Ovary (tissue), 9 donors: Measurements from ENCODE around the gene SIL1. TPM values are rescaled to one million over a fixed set of nuclear protein-coding genes. Genes with fewer than 3 reads are reported as not detected.

Experiments used
- DNase-seq, 5 donors: peaks; one replicate each; pipeline ENCODE4 v3.0.0-alpha.2; 2019 to 2020
- H3K27ac ChIP-seq, 2 donors: fragments of 200-600 bp; one replicate each; pipeline versions ENCODE4 v1.5.1 to v1.8.0; 2019 to 2022
- H3K27me3 ChIP-seq: fragments of 200-600 bp; one replicate; pipeline ENCODE4 v1.8.0; 2022
- H3K36me3 ChIP-seq: fragments of 200-600 bp; sonication (generic); one replicate; pipeline ENCODE4 v1.5.1; 2019
- H3K4me1 ChIP-seq: one replicate; pipeline ENCODE4 v1.8.1; 2013; ENCODE audit warnings: mild to moderate bottlenecking, moderate library complexity; ENCODE audit not compliant: insufficient read depth
- H3K4me3 ChIP-seq: fragments of 200-600 bp; sonication (generic); one replicate; pipeline ENCODE4 v1.5.1; 2017
- H3K9me3 ChIP-seq, 2 donors: fragments of 200-600 bp in 1 of 2; sonication (generic) in 1 of 2; one replicate each; pipeline versions ENCODE4 v1.5.1 to v1.8.1; 2013 to 2019; ENCODE audit warnings: mild to moderate bottlenecking in 1 of 2, moderate library complexity in 1 of 2
- EP300 ChIP-seq: sonication (generic); formaldehyde crosslinking; IDR thresholded peaks from one replicate; pipeline ENCODE4 v1.6.1; 2017; ENCODE audit warnings: antibody characterized with exemption
- POLR2A ChIP-seq: fragments of 450-650 bp; IDR thresholded peaks from one replicate; pipeline ENCODE4 v1.6.1; 2017; ENCODE audit warnings: antibody characterized with exemption, mild to moderate bottlenecking, moderate library complexity
- WGBS, 3 donors: extraction: QIAGEN DNeasy Blood & Tissue Kit in 1 of 3; methylation state at CpG; one replicate each; pipeline versions ENCODE4 v1.1.5 to v1.1.7; 2013 to 2017; 5-methylcytosine and 5-hydroxymethylcytosine counted together
- intact Hi-C, 4 donors: fragments of 100-400 bp; cut with DNase I; formaldehyde crosslinking; loops; one replicate each; pipeline versions ENCODE4 v1.11.0 to v1.15.1; 2022 to 2023
- polyA plus RNA-seq, 2 donors: library from polyadenylated mRNA; stranded (reverse); fragments of 200-250 nt in 1 of 2; fragments of 350-450 nt in 1 of 2; fragmentation: Illumina TruSeq in 1 of 2; extraction: RNeasy Lipid Tissue Mini Kit (QIAGEN cat#74804) in 1 of 2; gene quantifications; one replicate each; pipeline ENCODE4 v1.2.3, GENCODE V29; 2013 to 2014
- total RNA-seq, 7 donors: library from RNA; depleted of rRNA in 2 of 7; stranded (reverse); fragments of >200 nt in 2 of 7; fragmentation: NEBNext Ultra II Directional in 3 of 7; extraction: Animal tissue kit (Norgen Biotek cat#: 25700) in 3 of 7; gene quantifications; one replicate each; pipeline versions ENCODE4 v1.1.0 to v1.2.4, GENCODE V29; 2016 to 2023
- TF ChIP-seq, protein P1 (sequence below), 3 donors: fragments of 450-650 bp in 2 of 3; fragments of 200-600 bp in 1 of 3; IDR thresholded peaks; one replicate each; pipeline versions ENCODE4 v1.5.1 to v1.8.0; 2016 to 2022; ENCODE audit warnings: antibody characterized with exemption in 3 of 3, mild to moderate bottlenecking in 1 of 3
- donor health status: DM: no; HTN: no; CAD: no; lungs with moderate emphysema.
- donor health status: DM: no; HTN: no; CAD: no.
- donor health status: Bipolar disorder and iron deficiency.
- donor health status: DM: yes; HTN: yes; CAD: no.
- donor health status: DM: no; HTN: no; CAD: no.
- donor health status: DM: yes; HTN: yes; CAD: no.

SIL1 gene
- total and polyA plus RNA-seq, 9 donors: 15.7 to 93.0 (median 34.9) TPM

DNA sequence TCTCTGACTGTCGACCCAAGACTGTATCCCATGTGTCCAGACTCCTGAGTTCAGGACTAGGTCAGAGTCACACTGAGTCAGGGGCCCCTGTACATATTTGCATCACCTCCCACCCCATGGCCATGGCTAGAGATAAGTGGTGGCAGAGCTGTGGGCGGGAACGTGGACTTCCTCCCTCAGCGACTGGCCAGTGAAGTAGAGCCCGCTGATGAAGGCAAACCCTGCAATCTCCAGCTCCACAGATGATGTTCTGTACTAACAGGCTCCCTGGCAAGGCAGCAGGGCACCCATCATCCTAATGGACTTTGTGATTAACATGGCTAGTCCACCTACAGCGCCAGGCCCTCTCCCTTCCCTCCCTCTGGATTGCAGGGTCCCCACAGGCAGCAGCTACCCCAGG lies 212.5 kb downstream of the SIL1 start:
- Histone ChIP-seq H3K36me3 (no peaks in the 10 kb centered on the region), H3K27me3 (no peaks in the 10 kb centered on the region), H3K4me1 (no peaks in the 10 kb centered on the region), H3K4me3 (no peak overlapping the region), H3K27ac (no peak overlapping the region), H3K9me3 (no peaks in the 10 kb centered on the region)
- 77 to 85% (median 79%) methylated on average over 6 of the region's 6 CpGs for WGBS, 3 donors
- peak in 1 of 5 donors; percentile 6 for DNase-seq
- TF ChIP-seq, protein P1, sequence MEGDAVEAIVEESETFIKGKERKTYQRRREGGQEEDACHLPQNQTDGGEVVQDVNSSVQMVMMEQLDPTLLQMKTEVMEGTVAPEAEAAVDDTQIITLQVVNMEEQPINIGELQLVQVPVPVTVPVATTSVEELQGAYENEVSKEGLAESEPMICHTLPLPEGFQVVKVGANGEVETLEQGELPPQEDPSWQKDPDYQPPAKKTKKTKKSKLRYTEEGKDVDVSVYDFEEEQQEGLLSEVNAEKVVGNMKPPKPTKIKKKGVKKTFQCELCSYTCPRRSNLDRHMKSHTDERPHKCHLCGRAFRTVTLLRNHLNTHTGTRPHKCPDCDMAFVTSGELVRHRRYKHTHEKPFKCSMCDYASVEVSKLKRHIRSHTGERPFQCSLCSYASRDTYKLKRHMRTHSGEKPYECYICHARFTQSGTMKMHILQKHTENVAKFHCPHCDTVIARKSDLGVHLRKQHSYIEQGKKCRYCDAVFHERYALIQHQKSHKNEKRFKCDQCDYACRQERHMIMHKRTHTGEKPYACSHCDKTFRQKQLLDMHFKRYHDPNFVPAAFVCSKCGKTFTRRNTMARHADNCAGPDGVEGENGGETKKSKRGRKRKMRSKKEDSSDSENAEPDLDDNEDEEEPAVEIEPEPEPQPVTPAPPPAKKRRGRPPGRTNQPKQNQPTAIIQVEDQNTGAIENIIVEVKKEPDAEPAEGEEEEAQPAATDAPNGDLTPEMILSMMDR (IDR thresholded peaks at IDR 0.05): no peak
- TF ChIP-seq EP300: no peak
- no peak for TF ChIP-seq POLR2A
- intact Hi-C loops: no loop called here

DNA sequence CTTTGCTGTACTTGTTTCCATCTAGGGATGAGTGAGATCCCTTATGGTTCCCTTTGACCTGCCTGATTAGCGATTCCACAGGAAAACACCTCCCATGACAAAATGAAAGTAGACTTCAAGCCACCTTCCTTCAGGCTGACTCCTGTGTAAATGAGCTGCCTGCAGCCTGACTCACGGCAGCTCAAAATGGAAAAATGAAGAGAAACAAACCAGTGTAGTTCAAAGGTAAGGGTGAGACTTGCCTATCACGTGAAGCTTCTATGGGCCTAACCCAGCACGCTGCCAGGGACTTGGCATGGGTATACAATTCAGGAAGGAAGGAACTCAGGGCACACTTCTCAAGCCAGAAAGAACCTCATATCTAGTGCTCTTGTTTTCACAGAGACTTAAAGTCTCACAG lies 212.9 kb downstream of the SIL1 start:
- intact Hi-C loops: no loop called here
- H3K9me3 ChIP-seq: no peaks in the 10 kb centered on the region
- no peak for TF ChIP-seq EP300
- TF ChIP-seq, protein P1 (IDR thresholded peaks at IDR 0.05): no peak
- no peak for TF ChIP-seq POLR2A
- WGBS, 3 donors: 78 to 83% (median 79%) methylated on average over 4 of the region's 4 CpGs
- no peaks in the 10 kb centered on the region for H3K36me3 ChIP-seq
- H3K27ac ChIP-seq: no peak overlapping the region
- H3K27me3 ChIP-seq: no peaks in the 10 kb centered on the region
- no peak for DNase-seq
- H3K4me1 ChIP-seq: no peaks in the 10 kb centered on the region
- H3K4me3 ChIP-seq: no peak overlapping the region

DNA sequence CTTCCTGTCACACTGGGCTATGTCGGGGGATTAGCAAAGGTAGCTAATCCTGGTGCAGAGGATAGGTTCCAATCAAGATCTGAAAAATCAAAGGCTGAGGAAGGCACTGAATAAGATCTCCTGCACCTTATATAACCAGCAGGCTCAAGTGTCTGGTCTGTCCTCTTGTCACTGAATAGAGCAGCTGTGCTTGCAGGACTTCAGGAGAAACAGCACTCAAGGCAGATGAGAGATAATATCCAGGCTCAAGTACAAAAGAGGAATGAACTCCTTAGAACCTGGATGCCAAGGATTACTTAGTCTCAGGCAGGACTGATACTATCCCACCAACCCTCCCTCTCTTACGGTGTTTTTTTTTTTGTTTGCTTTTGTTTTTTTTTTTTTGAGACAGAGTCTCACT lies 214.2 kb downstream of the SIL1 start:
- H3K36me3 ChIP-seq: no peaks in the 10 kb centered on the region
- WGBS, 3 donors: 88 to 95% (median 90%) methylated on average over 2 of the region's 2 CpGs
- no peaks in the 10 kb centered on the region for H3K4me1 ChIP-seq
- H3K4me3 ChIP-seq: no peak overlapping the region
- intact Hi-C loops: no loop called here
- H3K27ac ChIP-seq: no peak overlapping the region
- H3K9me3 ChIP-seq: no peaks in the 10 kb centered on the region
- no peak for TF ChIP-seq POLR2A
- TF ChIP-seq, protein P1 (IDR thresholded peaks at IDR 0.05): no peak
- TF ChIP-seq EP300: no peak
- no peak for DNase-seq
- H3K27me3 ChIP-seq: no peaks in the 10 kb centered on the region

DNA sequence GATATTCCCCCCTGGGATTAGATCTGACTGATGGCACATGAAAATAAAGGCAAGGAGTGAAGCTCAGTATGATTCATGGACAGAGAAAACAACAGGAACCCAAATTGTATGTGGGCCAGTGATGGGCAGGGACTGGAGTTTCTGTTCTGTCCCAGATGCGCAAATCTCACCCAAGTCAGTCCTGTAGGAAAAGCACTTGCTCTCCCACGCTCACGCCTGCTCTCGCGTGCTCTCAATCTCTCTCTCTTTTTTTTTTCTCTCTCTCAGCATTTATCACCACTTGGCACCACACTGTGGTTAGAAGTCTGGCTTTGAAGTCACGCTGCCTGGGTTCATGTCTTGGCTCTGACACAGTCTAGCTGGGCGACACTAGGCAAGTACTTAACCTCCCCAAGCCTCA lies 216.6 kb downstream of the SIL1 start:
- DNase-seq: no peak

More for the DNA sequence above, 216.6 kb downstream of the SIL1 start:
- H3K4me1 ChIP-seq: no peaks in the 10 kb centered on the region
- TF ChIP-seq, protein P1 (IDR thresholded peaks at IDR 0.05): no peak
- no peak for TF ChIP-seq POLR2A
- TF ChIP-seq EP300: no peak
- no peaks in the 10 kb centered on the region for H3K27me3 ChIP-seq
- H3K36me3 ChIP-seq: no peaks in the 10 kb centered on the region
- no peaks in the 10 kb centered on the region for H3K9me3 ChIP-seq
- 80 to 90% (median 81%) methylated on average over 7 of the region's 7 CpGs for WGBS, 3 donors
- no peak overlapping the region for H3K4me3 ChIP-seq
- intact Hi-C loops: no loop called here
- no peak overlapping the region for H3K27ac ChIP-seq
